Muscle of leg (tissue), 11 donors: ENCODE results near the gene CHRNE. TPM values are rescaled to one million over a fixed set of nuclear protein-coding genes. Genes with fewer than 3 reads are reported as not detected.

ENCODE experiments used
- DNase-seq: peaks from one replicate; pipeline ENCODE4 v3.0.0; 2013
- H3K27ac ChIP-seq: one replicate; pipeline ENCODE4 v1.5.1; 2013; ENCODE audit warnings: mild to moderate bottlenecking, low read length, control low read depth
- H3K27me3 ChIP-seq: one replicate; pipeline ENCODE4 v1.6.1; 2013; ENCODE audit warnings: low read length; ENCODE audit not compliant: control insufficient read depth, insufficient read depth
- H3K36me3 ChIP-seq: one replicate; pipeline ENCODE4 v1.6.1; 2013; ENCODE audit warnings: low read length; ENCODE audit not compliant: control insufficient read depth, insufficient read depth
- H3K4me1 ChIP-seq: one replicate; pipeline ENCODE4 v1.6.1; 2013; ENCODE audit warnings: low read length; ENCODE audit not compliant: control insufficient read depth, insufficient read depth
- H3K4me3 ChIP-seq: one replicate; pipeline ENCODE4 v1.5.1; 2013; ENCODE audit warnings: low read length, control low read depth
- H3K9me3 ChIP-seq: replicated peaks from 2 replicates; pipeline ENCODE4 v1.6.1; 2013; ENCODE audit warnings: low read depth, low read length; ENCODE audit not compliant: control insufficient read depth
- WGBS: methylation state at CpG from one replicate; pipeline ENCODE4 v1.1.5; 2013; ENCODE audit warnings: missing lambda C conversion rate; ENCODE audit not compliant: insufficient coverage; 5-methylcytosine and 5-hydroxymethylcytosine counted together
- polyA plus RNA-seq, 8 donors: library from polyadenylated mRNA; unstranded; fragments of 120-200 nt; gene quantifications; one replicate each; pipeline versions ENCODE4 v1.2.1 to v1.2.3, GENCODE V29; 2013; ENCODE audit warnings: inconsistent platforms in 1 of 8, low replicate concordance in 1 of 8; ENCODE audit not compliant: insufficient read length in 8 of 8, insufficient read depth in 1 of 8
- total RNA-seq: library from RNA; stranded (reverse); fragments of 120-200 nt; gene quantifications from one replicate; pipeline ENCODE4 v1.2.4, GENCODE V29; 2013

Gene CHRNE
- total and polyA plus RNA-seq, 9 donors, result 0.53 to 2.5 (median 1.4) TPM

GRCh38 chr17:4947010-4947410 is 44.1 kb upstream of the CHRNE start:
- Histone ChIP-seq H3K4me1 (peaks cover 41% of the 10 kb centered on the region), H3K4me3 (peak overlapping the region; percentile 90), H3K27ac (peak overlapping the region; percentile 98), H3K9me3 (no peaks in the 10 kb centered on the region), H3K27me3 (no peaks in the 10 kb centered on the region), H3K36me3 (peaks cover 46% of the 10 kb centered on the region)
- DNase-seq, result peak; percentile 44
- WGBS, result 0% methylated on average over 3 of the region's 7 CpGs

DNA sequence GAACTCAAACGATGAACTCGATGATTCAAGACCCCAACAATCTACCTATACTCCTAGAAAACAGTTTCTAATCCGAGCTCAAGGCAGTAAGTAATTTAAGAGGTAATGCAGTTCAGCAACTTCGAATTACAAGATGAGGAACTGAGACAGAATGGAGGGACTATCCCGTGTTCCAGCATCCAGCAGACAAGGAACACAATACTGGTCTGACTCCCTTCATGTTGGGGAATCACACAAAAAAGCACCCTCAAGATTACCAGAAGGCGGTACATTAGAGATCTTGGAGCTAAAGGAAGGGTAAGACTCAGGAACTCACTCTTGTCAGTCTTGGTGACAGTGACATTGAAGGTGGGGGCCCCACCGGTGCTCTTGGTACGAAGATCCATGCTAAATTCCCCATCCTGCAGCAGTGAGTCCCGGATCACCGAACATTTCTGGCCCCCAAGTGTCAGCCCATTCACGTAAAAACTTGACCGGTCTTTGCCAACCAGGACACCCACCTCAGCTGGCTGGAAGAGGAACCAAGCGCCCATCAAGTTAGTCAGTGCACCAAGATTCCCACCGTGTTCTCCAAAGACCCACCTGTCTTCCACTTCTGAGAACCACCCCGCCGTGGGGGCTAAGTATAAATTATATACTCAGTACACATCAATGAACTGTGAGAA is 43.5 kb upstream of the CHRNE start:
- Histone ChIP-seq H3K4me1 (peaks cover 41% of the 10 kb centered on the region), H3K36me3 (peaks cover 49% of the 10 kb centered on the region), H3K27me3 (no peaks in the 10 kb centered on the region), H3K9me3 (no peaks in the 10 kb centered on the region), H3K27ac (peak overlapping the region; percentile 98), H3K4me3 (peak overlapping the region; percentile 90)
- DNase-seq, result no peak
- 71% methylated on average over 4 of the region's 16 CpGs for WGBS

- Histone ChIP-seq H3K4me1 (peaks cover 41% of the 10 kb centered on the region), H3K4me3 (no peak overlapping the region), H3K36me3 (peaks cover 50% of the 10 kb centered on the region), H3K27me3 (no peaks in the 10 kb centered on the region), H3K9me3 (no peaks in the 10 kb centered on the region), H3K27ac (peak overlapping the region; percentile 98)
- peak; percentile 57 for DNase-seq
- no CpG with 5 or more reads among the region's 4 CpGs for WGBS
These were observed 43.0 kb upstream of the CHRNE start for GRCh38 chr17:4945944-4946280.

- WGBS, result 0% methylated on average over 1 of the region's 7 CpGs
These were observed 42.5 kb upstream of the CHRNE start for GRCh38 chr17:4945176-4945943.

DNA sequence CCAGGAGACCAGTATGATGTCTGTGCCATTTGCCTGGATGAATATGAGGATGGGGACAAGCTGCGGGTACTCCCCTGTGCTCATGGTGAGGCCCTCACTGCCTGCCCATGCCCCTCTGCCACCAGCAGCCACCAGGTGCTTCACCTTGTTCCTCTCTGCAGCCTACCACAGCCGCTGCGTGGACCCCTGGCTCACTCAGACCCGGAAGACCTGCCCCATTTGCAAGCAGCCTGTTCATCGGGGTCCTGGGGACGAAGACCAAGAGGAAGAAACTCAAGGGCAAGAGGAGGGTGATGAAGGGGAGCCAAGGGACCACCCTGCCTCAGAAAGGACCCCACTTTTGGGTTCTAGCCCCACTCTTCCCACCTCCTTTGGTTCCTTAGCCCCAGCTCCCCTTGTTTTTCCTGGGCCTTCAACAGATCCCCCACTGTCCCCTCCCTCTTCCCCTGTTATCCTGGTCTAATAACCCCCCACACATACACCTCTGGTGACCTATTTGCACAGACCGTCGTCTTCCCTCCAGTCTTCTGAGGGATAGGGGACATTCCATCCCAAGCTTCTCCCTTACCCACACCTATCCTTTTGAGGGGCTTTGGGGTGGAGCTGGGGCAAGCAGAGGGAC is 41.8 kb upstream of the CHRNE start:
- 93% methylated on average over 3 of the region's 8 CpGs for WGBS
- Histone ChIP-seq H3K9me3 (no peaks in the 10 kb centered on the region), H3K4me3 (no peak overlapping the region), H3K27ac (peak overlapping the region; percentile 2), H3K36me3 (peaks cover 50% of the 10 kb centered on the region), H3K27me3 (no peaks in the 10 kb centered on the region), H3K4me1 (peaks cover 35% of the 10 kb centered on the region)
- DNase-seq, result no peak

More at GRCh38 chr17:4945176-4945943, 42.5 kb upstream of the CHRNE start:
- Histone ChIP-seq H3K4me3 (no peak overlapping the region), H3K36me3 (peaks cover 50% of the 10 kb centered on the region), H3K9me3 (no peaks in the 10 kb centered on the region), H3K27ac (peak overlapping the region; percentile 62), H3K27me3 (no peaks in the 10 kb centered on the region), H3K4me1 (peaks cover 39% of the 10 kb centered on the region)
- DNase-seq, result peak; percentile 60

- peaks cover 37% of the 10 kb centered on the region for H3K4me1 ChIP-seq
- 44% methylated on average over 2 of the region's 3 CpGs for WGBS
- no peaks in the 10 kb centered on the region for H3K9me3 ChIP-seq
- no peaks in the 10 kb centered on the region for H3K27me3 ChIP-seq
- no peak for DNase-seq
- H3K4me3 ChIP-seq, result no peak overlapping the region
- H3K27ac ChIP-seq, result no peak overlapping the region
- H3K36me3 ChIP-seq, result peaks cover 50% of the 10 kb centered on the region
These were observed 41.3 kb upstream of the CHRNE start for GRCh38 chr17:4944163-4944553.

GRCh38 chr17:4942760-4943508 is 40.0 kb upstream of the CHRNE start:
- 95% methylated on average over 3 of the region's 13 CpGs for WGBS
- Histone ChIP-seq H3K27ac (no peak overlapping the region), H3K9me3 (no peaks in the 10 kb centered on the region), H3K4me1 (peaks cover 47% of the 10 kb centered on the region), H3K36me3 (peaks cover 57% of the 10 kb centered on the region), H3K4me3 (no peak overlapping the region), H3K27me3 (no peaks in the 10 kb centered on the region)
- DNase-seq, result no peak

- Histone ChIP-seq H3K36me3 (peaks cover 68% of the 10 kb centered on the region), H3K9me3 (no peaks in the 10 kb centered on the region), H3K27ac (no peak overlapping the region), H3K4me1 (peaks cover 41% of the 10 kb centered on the region), H3K4me3 (peak overlapping the region; percentile 73), H3K27me3 (no peaks in the 10 kb centered on the region)
- WGBS, result 75% methylated on average over 1 of the region's 4 CpGs
- no peak for DNase-seq
These were observed 38.4 kb upstream of the CHRNE start for GRCh38 chr17:4941319-4941610.

GRCh38 chr17:4940555-4941318 is 37.8 kb upstream of the CHRNE start:
- no peaks in the 10 kb centered on the region for H3K9me3 ChIP-seq
- H3K27me3 ChIP-seq, result no peaks in the 10 kb centered on the region
- H3K4me1 ChIP-seq, result peaks cover 35% of the 10 kb centered on the region
- DNase-seq, result no peak
- peaks cover 69% of the 10 kb centered on the region for H3K36me3 ChIP-seq
- 3% methylated on average over 13 of the region's 29 CpGs for WGBS
- H3K4me3 ChIP-seq, result peak overlapping the region; percentile 73
- peak overlapping the region; percentile 99 for H3K27ac ChIP-seq
